K562 (cell line): ENCODE data around the gene CNGB1. TPM values are rescaled to one million over a fixed set of nuclear protein-coding genes. Genes with fewer than 3 reads are reported as not detected.

Experiments
- ATAC-seq: fragments of 200-7000 bp; cut with Tn5 transposase; 3 replicates; pipeline ENCODE4 v1.9.1; 2020; ENCODE audit warnings: moderate library complexity
- BruUV-seq: library from RNA; stranded (reverse); fragments of 400-500 nt; replicated peaks from 2 replicates; lab custom pipeline; 2021; lab: Mats Ljungman, UMichigan
- CTCF ChIA-PET: fragments of 300-600 bp; formaldehyde crosslinking; extraction: SDS; loops from one replicate; lab custom pipeline; 2021; ENCODE audit warnings: low intra/inter-chr PET ratio; lab: Yijun Ruan, JAX
- POLR2A ChIA-PET: fragments of 300-600, 350-650 bp; sonication (Branson Sonifier 250); formaldehyde crosslinking; extraction: SDS; loops from one replicate; lab custom pipeline; 2021; ENCODE audit warnings: antibody characterized with exemption, inconsistent platforms; lab: Yijun Ruan, JAX
- DNase-seq, 4 experiments: peaks; one replicate each; pipeline versions ENCODE4 v3.0.0 to v3.0.0-alpha.2; 2011 to 2018; ENCODE audit warnings: low spot score in 3 of 4, mixed read lengths in 3 of 4; ENCODE audit errors: extremely low read depth in 1 of 4
- FAIRE-seq: peaks from 2 replicates; lab custom pipeline; 2011; peaks lifted over from hg19 to GRCh38; lab: Jason Lieb, UNC
- H2AFZ ChIP-seq: 2 replicates; pipeline ENCODE4 v1.6.0; 2011; ENCODE audit warnings: low read depth, low read length, control low read depth, inconsistent platforms
- H3K27ac ChIP-seq: fragments of 200-600 bp; 3 replicates; pipeline ENCODE4 v1.8.0; 2011; ENCODE audit warnings: low read depth, mild to moderate bottlenecking, control low read depth, inconsistent platforms, low read length, moderate library complexity, mixed read lengths; ENCODE audit errors: extremely low read depth
- H3K27me3 ChIP-seq, 2 experiments: fragments of 300-600 bp in 1 of 2; 2 replicates in 1 of 2; 3 replicates in 1 of 2; pipeline versions ENCODE4 v1.6.0 to v1.8.0; 2011; ENCODE audit warnings: inconsistent platforms in 2 of 2, low read length in 2 of 2, mild to moderate bottlenecking in 1 of 2, mixed read lengths in 1 of 2, moderate library complexity in 1 of 2; ENCODE audit not compliant: control insufficient read depth in 2 of 2, insufficient read depth in 2 of 2
- H3K36me3 ChIP-seq: fragments of 300-600 bp; 3 replicates; pipeline ENCODE4 v1.8.0; 2011; ENCODE audit warnings: mild to moderate bottlenecking, low read length, inconsistent platforms; ENCODE audit not compliant: control insufficient read depth, insufficient read depth
- H3K4me1 ChIP-seq, 2 experiments: fragments of 200-600 bp in 1 of 2; replicated peaks in 1 of 2; 2 replicates in 1 of 2; 3 replicates in 1 of 2; pipeline versions ENCODE4 v1.5.1 to v1.8.0; 2011; ENCODE audit warnings: inconsistent platforms in 2 of 2, low read length in 2 of 2, mild to moderate bottlenecking in 1 of 2, mixed read lengths in 1 of 2, moderate library complexity in 1 of 2; ENCODE audit not compliant: control insufficient read depth in 2 of 2, insufficient read depth in 2 of 2
- H3K4me2 ChIP-seq: 2 replicates; pipeline ENCODE4 v1.6.1; 2011; ENCODE audit warnings: low read length, control low read depth, inconsistent platforms, mixed read lengths; ENCODE audit not compliant: insufficient read depth
- H3K4me3 ChIP-seq: fragments of 200-600 bp; sonication (generic), shearing (Covaris generic); 2 replicates; pipeline ENCODE4 v1.5.1; 2016; ENCODE audit warnings: control low read depth, inconsistent platforms
- H3K79me2 ChIP-seq: fragments of 200-600 bp; 3 replicates; pipeline ENCODE4 v1.8.0; 2011; ENCODE audit warnings: low read length, inconsistent platforms; ENCODE audit not compliant: control insufficient read depth, insufficient read depth
- H3K9ac ChIP-seq, 2 experiments: 2 replicates each; pipeline versions ENCODE4 v1.6.0 to v1.6.1; 2011; ENCODE audit warnings: low read depth in 2 of 2, low read length in 2 of 2, control low read depth in 1 of 2, inconsistent platforms in 1 of 2, mild to moderate bottlenecking in 1 of 2, mixed read lengths in 1 of 2; ENCODE audit not compliant: insufficient read depth in 1 of 2
- H3K9me1 ChIP-seq: one replicate; pipeline ENCODE4 v1.6.0; 2011; ENCODE audit warnings: inconsistent platforms, mild to moderate bottlenecking, low read length, moderate library complexity; ENCODE audit not compliant: control insufficient read depth, insufficient read depth
- H3K9me3 ChIP-seq: replicated peaks from 2 replicates; pipeline ENCODE4 v1.5.1; 2011; ENCODE audit warnings: low read depth, low read length, inconsistent platforms; ENCODE audit not compliant: control insufficient read depth, insufficient read depth
- H4K20me1 ChIP-seq: replicated peaks from 2 replicates; pipeline ENCODE4 v1.6.1; 2011; ENCODE audit warnings: low read length, inconsistent platforms, mixed read lengths; ENCODE audit not compliant: control insufficient read depth, insufficient read depth
- ARID1B ChIP-seq: fragments of 450-650 bp; IDR thresholded peaks from 2 replicates; pipeline ENCODE4 v1.6.1; 2016; ENCODE audit warnings: antibody characterized with exemption, mild to moderate bottlenecking, inconsistent platforms
- BCL6 ChIP-seq: fragments of 250-450 bp; sonication (Bioruptor Pico); IDR thresholded peaks from 2 replicates; pipeline ENCODE4 v1.4.0; 2020
- CBX8 ChIP-seq: fragments of 200-600 bp; sonication (generic); IDR thresholded peaks from 2 replicates; pipeline ENCODE4 v1.6.1; 2012; ENCODE audit warnings: borderline replicate concordance, mixed run types, low read depth, mild to moderate bottlenecking, moderate library complexity, mixed read lengths, low read length, control low read depth, inconsistent platforms; ENCODE audit not compliant: poor library complexity, severe bottlenecking; ENCODE audit errors: extremely low read depth
- ETV6 ChIP-seq, 3 experiments: fragments of 150-350 bp in 1 of 3; sonication (generic) in 1 of 3; formaldehyde crosslinking in 1 of 3; IDR thresholded peaks; 2 replicates each; pipeline versions ENCODE4 v1.6.1 to v1.8.0; 2014 to 2022; ENCODE audit warnings: borderline replicate concordance in 2 of 3, low read depth in 2 of 3, antibody characterized with exemption in 1 of 3, low read length in 1 of 3, mild to moderate bottlenecking in 1 of 3, missing genetic modification reagents in 1 of 3
- FOSL1 ChIP-seq: fragments of 200-800 bp; sonication (Bioruptor generic); conservative IDR thresholded peaks from 2 replicates; pipeline ENCODE4 v1.6.1; 2016; ENCODE audit warnings: missing genetic modification characterization, missing compliant biosample characterization
- HMG20A ChIP-seq: fragments of 450-650 bp; formaldehyde crosslinking; conservative IDR thresholded peaks from 2 replicates; pipeline ENCODE4 v1.4.0; 2020; ENCODE audit warnings: mild to moderate bottlenecking, mixed read lengths
- HNRNPH1 ChIP-seq: fragments of 200-400 bp; formaldehyde crosslinking; optimal IDR thresholded peaks from 2 replicates; pipeline ENCODE3; 2017; ENCODE audit warnings: low read depth, mild to moderate bottlenecking, low read length, moderate library complexity
- MBD2 ChIP-seq: sonication (generic); IDR thresholded peaks from 2 replicates; pipeline ENCODE4 v1.6.1; 2016; ENCODE audit warnings: low read depth, borderline replicate concordance
- NFATC3 ChIP-seq: fragments of 450-650 bp; IDR thresholded peaks from 2 replicates; pipeline ENCODE4 v1.6.1; 2017; ENCODE audit warnings: mild to moderate bottlenecking
- PHF21A ChIP-seq: fragments of 450-650 bp; IDR thresholded peaks from 2 replicates; pipeline ENCODE4 v1.6.1; 2017; ENCODE audit warnings: low read depth, borderline replicate concordance
- SMARCA5 ChIP-seq: fragments of 450-650 bp; IDR thresholded peaks from 2 replicates; pipeline ENCODE4 v1.6.1; 2016
- XRCC4 ChIP-seq: IDR thresholded peaks from one replicate; pipeline ENCODE4 v1.6.1; 2011; ENCODE audit not compliant: insufficient read depth, insufficient read length; ENCODE audit errors: extremely low read depth
- ZFX ChIP-seq: sonication (generic); formaldehyde crosslinking; IDR thresholded peaks from 2 replicates; pipeline ENCODE4 v1.8.0; 2022; ENCODE audit warnings: mild to moderate bottlenecking, missing genetic modification reagents, moderate library complexity
- WGBS: fragments of 100-300 bp; shearing (Covaris generic); methylation state at CpG from one replicate; pipeline ENCODE4 v1.1.6; 2016; ENCODE audit warnings: low coverage, mixed read lengths; ENCODE audit not compliant: insufficient coverage; ENCODE audit errors: missing lambda C conversion rate; 5-methylcytosine and 5-hydroxymethylcytosine counted together
- in situ Hi-C: fragments of 300-500 bp; cut with MboI; formaldehyde crosslinking; loops from 4 replicates; pipeline ENCODE4 v1.15.0; 2018; ENCODE audit warnings: inconsistent platforms, mixed read lengths
- intact Hi-C: fragments of 100-400 bp; cut with micrococcal nuclease; formaldehyde crosslinking; loops from 2 replicates; pipeline ENCODE4 v1.14.2; 2022
- polyA plus RNA-seq, 8 experiments: library from polyadenylated mRNA; depleted of rRNA in 4 of 8; stranded (reverse) in 5 of 8; unstranded in 3 of 8; fragments of >200 nt; fragmentation: Nextera tagmentation in 2 of 8; fragmentation: Illumina TruSeq in 1 of 8; extraction: Ambion mirVana in 2 of 8; extraction: Trizol in 1 of 8; gene quantifications; 2 replicates each; pipeline versions ENCODE4 v1.2.1 to v1.2.3, GENCODE V29; 2011 to 2014; ENCODE audit warnings: inconsistent platforms in 1 of 8, missing spikeins in 1 of 8
- total RNA-seq, 7 experiments: library from RNA; depleted of rRNA in 6 of 7; stranded (reverse); fragments of >200 nt in 6 of 7; fragmentation: Illumina TruSeq in 2 of 7; extraction: Trizol in 2 of 7; gene quantifications; 2 replicates each; pipeline versions ENCODE4 v1.2.1 to v1.2.3, GENCODE V29; 2011 to 2021; ENCODE audit warnings: low replicate concordance in 1 of 7
- TF ChIP-seq, protein P1 (sequence below): IDR thresholded peaks from 2 replicates; pipeline ENCODE4 v1.6.1; 2014; ENCODE audit warnings: antibody characterized with exemption
- TF ChIP-seq, protein P2 (sequence below): fragments of 250-450 bp; sonication (Bioruptor Pico); IDR thresholded peaks from 2 replicates; pipeline ENCODE4 v1.4.0; 2020; ENCODE audit warnings: borderline replicate concordance
- TF ChIP-seq, protein P3 (sequence below): sonication (generic); formaldehyde crosslinking; IDR thresholded peaks from 2 replicates; pipeline ENCODE4 v1.8.1; 2022; ENCODE audit warnings: missing genetic modification reagents
- TF ChIP-seq, protein P4 (sequence below), 2 experiments: fragments of 450-650 bp; IDR thresholded peaks; 2 replicates each; pipeline ENCODE4 v1.6.1; 2016

The CNGB1 gene
- total and polyA plus RNA-seq, 9 of the 15 experiments (the other 6 are each of a cell fraction or from before 2014, with no cell fraction given), result not detected

DNA sequence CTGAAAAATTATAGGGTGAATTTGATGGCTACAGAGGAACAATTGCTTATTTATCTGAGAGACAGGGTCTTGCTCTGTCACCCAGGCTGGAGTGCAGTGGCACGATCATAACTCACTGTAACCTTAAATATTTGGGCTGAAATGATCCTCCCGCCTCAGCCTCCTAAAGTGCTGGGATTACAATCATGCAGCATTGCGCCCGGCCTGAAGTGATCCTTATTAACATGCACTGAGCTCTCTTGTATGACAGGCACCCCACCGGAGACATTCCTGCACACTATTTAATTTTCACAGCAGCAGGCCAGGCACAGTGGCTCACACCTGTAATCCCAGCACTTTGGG is 77.7 kb downstream of the CNGB1 start:
- Histone ChIP-seq H3K27me3 (peaks cover 31 to 41% of the 10 kb centered on the region in 2 experiments), H3K36me3 (no peaks in the 10 kb centered on the region), H3K9me1 (no peaks in the 10 kb centered on the region), H3K9ac (no peak overlapping the region), H4K20me1 (no peaks in the 10 kb centered on the region; the same call in 1 of the 2 replicates), H3K4me2 (no peak overlapping the region), H3K79me2 (no peaks in the 10 kb centered on the region), H3K4me3 (no peak overlapping the region), H3K4me1 (peaks cover 3 to 9% of the 10 kb centered on the region in 2 experiments; a peak in 4 of 5 replicates), H2AFZ (no peak overlapping the region), H3K27ac (no peak overlapping the region), H3K9me3 (no peaks in the 10 kb centered on the region)
- intact Hi-C loops, result loop anchor here (10.0 kb wide), 1 partner anchor 228 kb away; the partner anchor contains the start of gene ADGRG3
- FAIRE-seq (no peak), ATAC-seq (no peak), DNase-seq (no peak)
- WGBS, result 27% methylated on average over 5 of the region's 5 CpGs
- in situ Hi-C loops, result loop anchor here (10.0 kb wide), 1 partner anchor 202 kb away; no protein-coding TSS in a partner anchor
- ChIA-PET POLR2A (no interaction called here), CTCF (no interaction called here)
- no TSS peak for BruUV-seq
- TF ChIP-seq HMG20A (CRISPR knock-in tag) (no peak), SMARCA5 (no peak), ARID1B (no peak), MBD2 (no peak), BCL6 (no peak), ZFX (CRISPR knock-in tag) (no peak), CBX8 (no peak), XRCC4 (no peak), FOSL1 (tag) (no peak), ETV6 (IDR thresholded peaks at IDR 0.05; ENCODE audit: borderline replicate concordance in 1 of 2, low read depth in 2 of 2, low read length in 1 of 2) (no peak), ETV6 (CRISPR knock-in tag; IDR thresholded peaks at IDR 0.05; ENCODE audit: borderline replicate concordance) (no peak), NFATC3 (no peak), PHF21A (no peak), HNRNPH1 (no peak)
- TF ChIP-seq, protein P1, sequence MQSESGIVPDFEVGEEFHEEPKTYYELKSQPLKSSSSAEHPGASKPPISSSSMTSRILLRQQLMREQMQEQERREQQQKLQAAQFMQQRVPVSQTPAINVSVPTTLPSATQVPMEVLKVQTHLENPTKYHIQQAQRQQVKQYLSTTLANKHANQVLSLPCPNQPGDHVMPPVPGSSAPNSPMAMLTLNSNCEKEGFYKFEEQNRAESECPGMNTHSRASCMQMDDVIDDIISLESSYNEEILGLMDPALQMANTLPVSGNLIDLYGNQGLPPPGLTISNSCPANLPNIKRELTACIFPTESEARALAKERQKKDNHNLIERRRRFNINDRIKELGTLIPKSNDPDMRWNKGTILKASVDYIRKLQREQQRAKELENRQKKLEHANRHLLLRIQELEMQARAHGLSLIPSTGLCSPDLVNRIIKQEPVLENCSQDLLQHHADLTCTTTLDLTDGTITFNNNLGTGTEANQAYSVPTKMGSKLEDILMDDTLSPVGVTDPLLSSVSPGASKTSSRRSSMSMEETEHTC, result no peak
- TF ChIP-seq, protein P2, sequence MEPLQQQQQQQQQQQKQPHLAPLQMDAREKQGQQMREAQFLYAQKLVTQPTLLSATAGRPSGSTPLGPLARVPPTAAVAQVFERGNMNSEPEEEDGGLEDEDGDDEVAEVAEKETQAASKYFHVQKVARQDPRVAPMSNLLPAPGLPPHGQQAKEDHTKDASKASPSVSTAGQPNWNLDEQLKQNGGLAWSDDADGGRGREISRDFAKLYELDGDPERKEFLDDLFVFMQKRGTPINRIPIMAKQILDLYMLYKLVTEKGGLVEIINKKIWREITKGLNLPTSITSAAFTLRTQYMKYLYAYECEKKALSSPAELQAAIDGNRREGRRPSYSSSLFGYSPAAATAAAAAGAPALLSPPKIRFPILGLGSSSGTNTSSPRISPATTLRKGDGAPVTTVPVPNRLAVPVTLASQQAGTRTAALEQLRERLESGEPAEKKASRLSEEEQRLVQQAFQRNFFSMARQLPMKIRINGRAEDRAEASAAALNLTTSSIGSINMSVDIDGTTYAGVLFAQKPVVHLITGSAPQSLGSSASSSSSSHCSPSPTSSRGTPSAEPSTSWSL (CRISPR knock-in tag), result no peak
- TF ChIP-seq, protein P3, sequence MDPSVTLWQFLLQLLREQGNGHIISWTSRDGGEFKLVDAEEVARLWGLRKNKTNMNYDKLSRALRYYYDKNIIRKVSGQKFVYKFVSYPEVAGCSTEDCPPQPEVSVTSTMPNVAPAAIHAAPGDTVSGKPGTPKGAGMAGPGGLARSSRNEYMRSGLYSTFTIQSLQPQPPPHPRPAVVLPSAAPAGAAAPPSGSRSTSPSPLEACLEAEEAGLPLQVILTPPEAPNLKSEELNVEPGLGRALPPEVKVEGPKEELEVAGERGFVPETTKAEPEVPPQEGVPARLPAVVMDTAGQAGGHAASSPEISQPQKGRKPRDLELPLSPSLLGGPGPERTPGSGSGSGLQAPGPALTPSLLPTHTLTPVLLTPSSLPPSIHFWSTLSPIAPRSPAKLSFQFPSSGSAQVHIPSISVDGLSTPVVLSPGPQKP, result no peak
- TF ChIP-seq, protein P4, sequence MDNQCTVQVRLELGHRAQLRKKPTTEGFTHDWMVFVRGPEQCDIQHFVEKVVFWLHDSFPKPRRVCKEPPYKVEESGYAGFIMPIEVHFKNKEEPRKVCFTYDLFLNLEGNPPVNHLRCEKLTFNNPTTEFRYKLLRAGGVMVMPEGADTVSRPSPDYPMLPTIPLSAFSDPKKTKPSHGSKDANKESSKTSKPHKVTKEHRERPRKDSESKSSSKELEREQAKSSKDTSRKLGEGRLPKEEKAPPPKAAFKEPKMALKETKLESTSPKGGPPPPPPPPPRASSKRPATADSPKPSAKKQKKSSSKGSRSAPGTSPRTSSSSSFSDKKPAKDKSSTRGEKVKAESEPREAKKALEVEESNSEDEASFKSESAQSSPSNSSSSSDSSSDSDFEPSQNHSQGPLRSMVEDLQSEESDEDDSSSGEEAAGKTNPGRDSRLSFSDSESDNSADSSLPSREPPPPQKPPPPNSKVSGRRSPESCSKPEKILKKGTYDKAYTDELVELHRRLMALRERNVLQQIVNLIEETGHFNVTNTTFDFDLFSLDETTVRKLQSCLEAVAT (IDR thresholded peaks at IDR 0.05), result no peak
